ENCODE measurements around the gene ANKRD36C.
"Not testable (repeated sequence)": the region's sequence is repeated elsewhere in the genome, so short reads cannot be mapped to it uniquely, and the experiment has no call there.

DNA sequence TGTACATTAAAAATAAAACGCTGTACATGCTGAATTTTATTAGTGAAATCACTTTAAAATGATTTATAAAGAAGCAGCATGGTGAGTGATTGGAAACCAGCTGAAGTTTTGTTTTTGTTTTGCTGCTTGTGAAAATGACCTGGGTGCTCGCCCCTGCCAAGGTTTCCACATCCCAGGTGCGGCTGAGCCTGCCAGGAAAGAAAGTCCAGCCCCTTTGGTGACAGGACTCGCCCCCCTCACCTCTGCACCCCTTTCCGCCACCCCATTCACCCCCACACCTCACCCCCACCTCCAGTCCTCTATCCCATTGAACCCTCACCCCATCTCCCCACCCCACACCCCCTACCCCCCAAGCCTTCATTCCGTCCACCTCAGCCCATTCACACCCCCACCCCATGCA lies 740 bp downstream of the ANKRD36C start:
- TF ChIP-seq, protein P1, sequence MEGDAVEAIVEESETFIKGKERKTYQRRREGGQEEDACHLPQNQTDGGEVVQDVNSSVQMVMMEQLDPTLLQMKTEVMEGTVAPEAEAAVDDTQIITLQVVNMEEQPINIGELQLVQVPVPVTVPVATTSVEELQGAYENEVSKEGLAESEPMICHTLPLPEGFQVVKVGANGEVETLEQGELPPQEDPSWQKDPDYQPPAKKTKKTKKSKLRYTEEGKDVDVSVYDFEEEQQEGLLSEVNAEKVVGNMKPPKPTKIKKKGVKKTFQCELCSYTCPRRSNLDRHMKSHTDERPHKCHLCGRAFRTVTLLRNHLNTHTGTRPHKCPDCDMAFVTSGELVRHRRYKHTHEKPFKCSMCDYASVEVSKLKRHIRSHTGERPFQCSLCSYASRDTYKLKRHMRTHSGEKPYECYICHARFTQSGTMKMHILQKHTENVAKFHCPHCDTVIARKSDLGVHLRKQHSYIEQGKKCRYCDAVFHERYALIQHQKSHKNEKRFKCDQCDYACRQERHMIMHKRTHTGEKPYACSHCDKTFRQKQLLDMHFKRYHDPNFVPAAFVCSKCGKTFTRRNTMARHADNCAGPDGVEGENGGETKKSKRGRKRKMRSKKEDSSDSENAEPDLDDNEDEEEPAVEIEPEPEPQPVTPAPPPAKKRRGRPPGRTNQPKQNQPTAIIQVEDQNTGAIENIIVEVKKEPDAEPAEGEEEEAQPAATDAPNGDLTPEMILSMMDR (IDR thresholded peaks at IDR 0.05 in 8 of 11, conservative IDR thresholded peaks at IDR 0.05 in 3 of 11), result not testable (repeated sequence)
- not testable (repeated sequence) for TF ChIP-seq POLR2A, POLR2AphosphoS5 (IDR thresholded peaks at IDR 0.05)

All from spleen (tissue), 7 donors.